CD4-positive, alpha-beta T cell treated with Interleukin-4 for 4 hours (primary cell): ENCODE data around the gene NTNG2.
A peak's percentile ranks its signal among the peaks of the same experiment; 100 is the strongest.

Experiments used
- DNase-seq: peaks from one replicate; pipeline ENCODE4 v3.0.0-alpha.2; 2020

The NTNG2 gene

DNA sequence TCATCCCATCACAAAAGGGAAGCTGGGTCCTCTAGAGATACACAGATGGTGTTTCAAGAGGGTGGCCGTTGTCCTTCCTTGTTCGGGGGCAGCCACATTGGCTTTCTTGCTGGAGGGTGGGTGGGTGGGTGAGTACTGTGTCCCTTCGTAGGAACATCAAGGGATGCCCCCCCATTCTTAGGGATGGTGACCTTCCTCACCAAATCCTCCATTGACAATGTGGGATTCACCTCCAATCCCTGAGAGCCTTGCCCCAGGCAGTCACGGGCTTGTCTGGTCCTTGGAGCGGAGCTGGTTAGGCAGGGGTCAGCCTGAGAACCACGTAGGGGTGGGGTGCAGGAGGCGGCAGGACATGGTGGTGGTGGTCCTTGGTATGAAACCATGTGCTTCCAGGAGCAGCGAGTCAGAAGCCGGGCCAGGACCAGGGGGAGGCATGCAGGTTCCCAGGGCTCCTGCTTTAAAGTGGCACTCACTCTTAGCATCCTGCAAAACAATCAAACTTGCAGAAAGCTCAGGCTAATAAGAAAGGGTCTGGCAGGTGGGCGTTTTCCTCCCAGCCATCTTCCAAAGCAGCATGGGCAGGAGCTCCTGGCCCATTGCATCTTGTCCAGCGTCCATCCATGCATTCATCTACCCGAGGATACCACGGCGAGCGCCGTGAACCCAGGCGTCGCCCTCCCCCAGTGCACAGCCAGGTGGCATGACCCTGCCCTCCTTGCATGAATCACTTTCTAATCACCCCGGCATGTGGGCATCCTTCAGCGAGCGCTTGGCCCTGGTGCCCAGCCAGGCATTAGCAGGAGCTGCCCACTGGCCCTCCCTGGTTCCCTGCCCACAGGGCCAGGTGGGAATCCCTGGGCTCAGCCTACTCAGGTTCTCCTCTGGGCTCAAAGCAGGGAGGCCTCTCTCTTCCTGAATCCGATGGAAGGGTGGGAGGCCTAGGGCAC, 76.4 kb downstream of the NTNG2 start:
- no peak for DNase-seq

DNA sequence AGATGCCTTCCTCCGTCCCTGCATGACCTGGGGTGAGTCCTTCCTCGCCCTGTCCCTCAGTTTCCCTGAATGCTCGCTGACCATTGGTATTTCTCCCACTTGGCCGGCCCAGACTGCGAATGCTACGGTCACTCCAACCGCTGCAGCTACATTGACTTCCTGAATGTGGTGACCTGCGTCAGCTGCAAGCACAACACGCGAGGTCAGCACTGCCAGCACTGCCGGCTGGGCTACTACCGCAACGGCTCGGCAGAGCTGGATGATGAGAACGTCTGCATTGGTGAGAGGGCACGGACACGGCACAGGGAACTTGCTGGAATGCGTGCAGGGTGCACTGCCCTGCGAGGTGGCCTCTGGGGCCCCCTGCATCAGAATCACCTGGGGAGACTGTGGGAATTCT, 77.1 kb downstream of the NTNG2 start:
- DNase-seq, result no peak

DNA sequence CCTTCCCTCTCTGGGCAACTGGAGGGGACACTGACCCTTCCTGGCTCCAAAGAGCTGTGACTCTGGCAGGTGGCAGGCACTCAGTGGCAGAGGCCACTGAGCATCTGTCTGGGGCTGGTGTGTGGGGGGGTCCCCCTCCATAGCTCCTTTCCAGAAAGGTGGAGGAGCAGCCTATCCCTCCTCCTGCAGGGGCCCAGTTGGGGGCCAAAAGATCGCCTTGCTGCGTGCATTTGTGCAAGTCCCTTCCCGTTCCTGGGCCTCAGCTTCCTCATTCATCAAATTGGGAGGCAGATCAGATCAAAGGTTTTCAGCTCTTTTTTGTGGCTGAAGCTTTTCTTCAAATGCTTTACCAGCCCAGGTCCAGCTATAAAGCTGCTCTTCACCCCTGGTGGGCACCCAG, 77.7 kb downstream of the NTNG2 start:
- DNase-seq, result no peak

DNA sequence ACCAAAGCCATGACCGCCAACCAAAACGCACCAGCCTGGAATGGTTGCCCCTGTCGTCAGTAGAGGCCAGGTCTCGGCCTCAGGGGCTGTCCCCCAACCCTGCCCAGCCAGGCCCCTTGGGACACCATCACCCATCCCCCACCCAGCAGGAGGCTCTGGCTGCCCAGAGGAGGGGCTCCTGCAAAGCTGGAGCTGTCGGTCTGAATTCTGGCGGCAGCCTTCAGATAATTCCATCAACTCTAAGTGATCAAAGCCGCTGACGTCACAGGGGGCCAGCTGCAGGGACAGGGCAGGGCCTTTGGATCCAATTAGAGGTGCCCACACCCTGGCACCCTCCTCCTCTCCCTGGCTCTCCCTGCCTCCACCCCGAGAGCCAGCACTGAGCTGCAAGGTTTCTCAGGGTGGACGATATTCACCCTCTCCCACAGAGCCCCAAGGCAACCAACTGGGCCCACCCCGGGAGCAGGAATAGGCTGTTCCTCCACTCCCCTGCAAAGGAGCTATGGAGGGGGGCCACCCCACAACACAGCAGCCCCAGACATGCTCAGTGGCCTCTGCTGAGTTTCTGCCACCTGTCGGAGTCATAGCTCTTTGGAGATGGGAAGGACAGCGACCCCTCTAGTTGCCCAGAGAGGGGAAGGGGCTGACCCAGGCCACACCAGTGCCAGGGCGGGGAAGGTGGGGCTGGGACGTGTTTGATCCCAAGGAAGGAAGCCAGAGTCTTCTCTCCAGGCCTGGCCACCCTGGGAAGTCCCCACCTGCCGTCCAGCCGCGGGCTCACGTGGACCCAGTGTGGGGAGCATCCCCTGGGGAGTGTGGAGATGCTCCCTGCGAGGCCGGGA, 78.4 kb downstream of the NTNG2 start:
- DNase-seq, result no peak

DNA sequence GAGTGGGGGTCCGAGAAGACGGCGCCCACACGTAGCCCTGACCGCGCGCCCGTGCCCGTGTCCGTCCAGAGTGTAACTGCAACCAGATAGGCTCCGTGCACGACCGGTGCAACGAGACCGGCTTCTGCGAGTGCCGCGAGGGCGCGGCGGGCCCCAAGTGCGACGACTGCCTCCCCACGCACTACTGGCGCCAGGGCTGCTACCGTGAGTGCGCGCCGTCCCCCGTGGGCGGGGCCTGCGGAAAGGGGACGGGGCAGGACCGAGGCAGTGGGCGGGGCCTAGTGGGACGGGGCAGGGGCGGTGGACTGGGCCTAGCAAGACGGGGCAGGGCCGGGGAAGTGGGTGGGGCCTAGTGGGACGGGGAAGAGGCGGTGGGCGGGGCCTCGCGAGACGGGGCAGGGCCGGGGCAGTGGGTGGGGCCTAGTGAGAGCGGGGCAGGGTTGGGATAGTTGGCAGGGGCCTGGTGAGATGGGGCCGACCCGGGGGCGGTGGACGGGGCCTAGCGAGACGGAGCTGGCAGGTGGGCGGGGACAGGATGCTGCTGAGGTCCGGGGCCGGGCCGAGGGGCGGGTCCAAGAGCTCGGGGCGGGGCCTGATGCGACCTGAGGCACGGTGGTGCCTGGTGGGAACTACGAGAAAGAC, 79.1 kb downstream of the NTNG2 start:
- DNase-seq, result peak; percentile 99

DNA sequence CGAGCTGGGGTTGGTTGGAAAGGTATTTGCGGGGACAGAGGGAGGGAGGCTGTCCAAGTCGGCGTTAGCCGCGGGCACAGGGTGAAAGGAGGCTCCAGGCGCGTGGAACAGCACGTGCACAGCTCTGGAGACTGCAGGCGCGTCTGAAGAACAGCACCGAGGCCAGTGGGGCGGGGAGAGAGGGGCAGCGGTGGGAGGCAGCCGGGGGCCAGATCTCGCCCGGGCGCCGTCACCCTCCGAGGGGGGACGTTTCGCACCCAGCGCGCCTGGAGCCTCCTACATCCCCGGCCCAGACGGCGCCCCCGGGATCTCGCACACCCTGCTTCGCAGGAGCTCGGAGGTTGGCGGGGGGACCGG, 79.6 kb downstream of the NTNG2 start:
- DNase-seq, result no peak

DNA sequence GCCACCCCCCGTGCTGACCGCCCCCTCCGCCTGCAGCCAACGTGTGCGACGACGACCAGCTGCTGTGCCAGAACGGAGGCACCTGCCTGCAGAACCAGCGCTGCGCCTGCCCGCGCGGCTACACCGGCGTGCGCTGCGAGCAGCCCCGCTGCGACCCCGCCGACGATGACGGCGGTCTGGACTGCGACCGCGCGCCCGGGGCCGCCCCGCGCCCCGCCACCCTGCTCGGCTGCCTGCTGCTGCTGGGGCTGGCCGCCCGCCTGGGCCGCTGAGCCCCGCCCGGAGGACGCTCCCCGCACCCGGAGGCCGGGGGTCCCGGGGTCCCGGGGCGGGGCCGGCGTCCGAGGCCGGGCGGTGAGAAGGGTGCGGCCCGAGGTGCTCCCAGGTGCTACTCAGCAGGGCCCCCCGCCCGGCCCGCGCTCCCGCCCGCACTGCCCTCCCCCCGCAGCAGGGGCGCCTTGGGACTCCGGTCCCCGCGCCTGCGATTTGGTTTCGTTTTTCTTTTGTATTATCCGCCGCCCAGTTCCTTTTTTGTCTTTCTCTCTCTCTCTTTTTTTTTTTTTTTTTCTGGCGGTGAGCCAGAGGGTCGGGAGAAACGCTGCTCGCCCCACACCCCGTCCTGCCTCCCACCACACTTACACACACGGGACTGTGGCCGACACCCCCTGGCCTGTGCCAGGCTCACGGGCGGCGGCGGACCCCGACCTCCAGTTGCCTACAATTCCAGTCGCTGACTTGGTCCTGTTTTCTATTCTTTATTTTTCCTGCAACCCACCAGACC, 80.2 kb downstream of the NTNG2 start:
- peak; percentile 60 for DNase-seq

DNA sequence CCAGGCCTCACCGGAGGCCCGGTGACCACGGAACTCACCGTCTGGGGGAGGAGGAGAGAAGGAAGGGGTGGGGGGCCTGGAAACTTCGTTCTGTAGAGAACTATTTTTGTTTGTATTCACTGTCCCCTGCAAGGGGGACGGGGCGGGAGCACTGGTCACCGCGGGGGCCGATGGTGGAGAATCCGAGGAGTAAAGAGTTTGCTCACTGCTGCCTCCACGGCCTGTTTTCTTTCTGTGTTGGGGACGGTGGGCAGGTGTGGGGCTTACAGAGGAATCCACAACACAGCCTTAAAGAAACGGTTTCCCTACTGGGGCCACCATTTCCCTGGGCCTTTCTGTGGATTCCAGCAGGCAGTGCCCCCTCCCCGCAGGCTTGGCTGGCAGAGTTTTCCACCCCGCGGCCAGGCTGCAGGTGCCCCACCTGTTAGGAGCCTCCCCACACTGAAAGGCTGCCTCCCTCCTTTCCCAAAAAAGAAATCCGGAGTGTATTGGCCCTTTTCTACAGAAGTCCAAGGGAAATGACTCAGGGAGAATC, 80.8 kb downstream of the NTNG2 start:
- no peak for DNase-seq

DNA sequence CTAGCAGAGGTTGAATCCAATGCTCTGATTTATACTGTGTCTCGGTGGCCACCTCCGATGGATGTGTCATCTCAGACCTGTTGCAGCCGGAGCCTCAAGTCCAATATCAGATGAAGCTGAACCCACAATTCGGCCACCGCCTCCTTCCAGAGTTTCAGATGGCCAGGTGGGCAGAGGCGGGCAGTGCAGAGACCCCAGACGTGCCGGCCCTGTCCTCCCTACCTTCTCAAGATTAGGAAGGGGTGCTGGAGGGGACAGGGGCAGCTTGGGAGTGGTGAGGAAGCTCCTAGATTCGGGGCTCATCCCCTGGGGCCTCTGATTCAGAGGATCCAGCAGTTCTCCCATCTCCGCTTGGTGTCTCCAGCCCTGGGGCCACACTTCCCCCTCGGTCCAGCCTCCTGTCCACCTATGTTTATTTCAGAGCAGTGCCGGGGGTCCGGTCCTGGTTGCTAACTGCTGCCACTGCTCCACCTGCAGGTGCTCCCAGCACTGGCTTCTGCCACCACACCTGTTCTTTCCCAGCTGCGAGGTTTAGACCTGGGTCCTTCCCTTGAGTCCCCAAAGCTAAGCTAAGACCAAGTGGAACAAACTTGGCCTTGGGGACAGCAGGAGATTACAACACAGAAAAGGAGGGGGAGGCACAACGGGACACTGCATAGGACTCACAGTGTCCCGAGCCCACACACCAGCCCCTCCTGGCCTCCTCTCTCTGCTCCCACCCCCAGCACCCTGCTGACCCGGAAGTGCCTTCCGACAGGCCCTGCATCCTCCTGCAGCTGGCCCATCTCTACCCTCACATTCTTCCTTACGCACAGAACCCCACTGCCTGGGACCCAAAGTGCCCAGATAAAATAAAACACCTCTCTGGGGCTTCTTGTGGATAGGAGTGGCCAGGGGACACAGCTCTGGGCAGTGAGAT, 81.6 kb downstream of the NTNG2 start:
- DNase-seq, result no peak

DNA sequence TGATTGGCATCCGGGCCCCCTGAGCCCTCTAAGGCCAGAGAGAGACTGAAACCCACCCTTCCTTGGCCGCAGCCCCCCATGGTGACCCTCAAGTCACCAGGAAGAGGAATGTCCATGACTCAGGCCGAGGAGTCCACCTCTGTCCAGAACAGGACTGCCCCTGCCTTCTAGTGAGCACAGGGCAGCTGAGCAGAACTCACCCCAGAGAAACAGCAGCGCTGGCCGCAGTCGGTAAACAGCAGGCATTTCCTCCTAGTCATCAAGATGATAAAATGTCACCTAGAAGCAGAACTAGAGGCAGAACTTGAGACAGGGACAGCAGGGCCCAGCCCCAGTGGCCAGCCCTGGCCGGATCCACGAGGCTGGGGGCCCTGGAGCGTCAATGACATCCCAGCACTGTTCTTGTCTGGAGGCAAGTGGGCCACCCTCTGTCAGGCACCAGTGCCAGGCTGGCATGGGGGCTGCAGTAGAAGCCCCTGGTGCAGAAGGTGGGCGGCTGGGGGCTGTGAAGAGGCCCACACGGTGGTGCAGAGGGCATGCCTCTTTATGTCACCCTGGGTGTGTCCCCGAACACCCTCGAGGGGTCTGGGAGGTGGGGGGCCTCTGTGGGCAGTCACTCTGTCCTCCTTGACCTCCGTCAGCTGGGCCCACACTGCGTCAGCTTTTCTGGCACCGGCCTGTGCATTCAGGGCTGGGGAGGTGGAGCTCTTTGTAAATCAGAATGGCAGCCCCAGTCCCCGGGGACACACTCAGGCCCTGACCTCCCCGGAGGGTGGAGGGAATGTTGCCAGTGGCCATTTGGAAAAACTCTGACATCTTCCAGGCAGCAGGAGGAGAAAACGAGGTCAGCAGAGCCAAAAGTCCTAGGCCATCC, 83.0 kb downstream of the NTNG2 start:
- no peak for DNase-seq

DNA sequence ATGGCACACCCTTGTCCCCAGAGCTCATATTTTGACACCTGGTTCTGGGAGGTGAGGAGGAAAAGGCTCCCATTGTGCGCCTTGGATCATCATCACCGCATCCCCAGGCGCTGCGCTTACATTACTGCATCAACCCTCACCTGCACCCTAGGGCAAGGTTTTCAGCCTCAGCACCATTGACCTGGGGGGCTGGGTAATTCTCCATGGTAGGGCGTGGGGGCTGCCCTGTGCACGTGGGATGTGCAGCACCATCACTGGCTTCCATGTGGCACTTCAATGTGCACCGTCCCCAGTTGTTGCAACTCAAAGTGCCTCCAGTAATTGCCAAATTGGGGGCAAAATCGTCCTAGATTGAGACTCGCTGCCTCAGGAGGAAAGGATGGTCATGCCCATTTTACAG, 83.6 kb downstream of the NTNG2 start:
- no peak for DNase-seq

DNA sequence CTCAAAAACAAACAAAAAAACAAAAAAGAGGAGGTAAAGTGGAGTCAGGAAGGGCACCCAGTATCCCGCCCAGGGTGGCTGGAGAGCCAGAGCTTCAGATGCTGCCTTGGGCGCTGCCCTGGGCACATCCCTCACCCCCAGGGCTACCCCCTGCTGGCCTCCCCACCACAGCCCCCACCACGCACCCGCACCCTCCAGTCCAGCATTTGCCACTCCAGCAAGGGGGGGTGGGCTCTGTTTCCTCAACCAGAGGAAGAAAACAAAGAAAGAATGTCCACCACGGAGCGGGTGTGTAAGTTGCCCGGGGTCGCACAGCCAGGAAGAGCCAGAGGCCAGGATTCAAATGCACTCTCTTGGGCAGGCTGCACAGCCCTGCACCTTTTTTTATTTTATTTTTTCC, 86.1 kb downstream of the NTNG2 start:
- no peak for DNase-seq

DNA sequence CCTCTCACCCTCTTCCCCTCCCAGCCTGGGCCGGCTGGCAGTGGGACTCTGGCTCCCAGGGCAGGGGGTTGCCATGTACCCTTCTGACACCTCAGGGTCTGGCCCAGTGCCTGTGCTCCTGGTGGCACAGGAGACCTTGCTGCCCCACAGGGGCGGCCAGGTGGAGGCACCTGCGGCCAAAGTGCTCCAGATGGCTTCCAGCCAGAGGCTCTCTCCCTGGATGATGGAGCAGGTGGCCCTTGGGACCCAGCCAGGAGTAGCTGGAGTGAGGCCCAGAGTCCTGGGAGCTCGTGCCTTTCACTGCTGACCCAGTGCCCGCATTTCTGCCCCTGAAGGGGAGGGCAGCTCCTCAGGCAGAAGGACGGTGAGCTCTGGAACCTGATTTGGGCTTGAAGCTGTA, 87.3 kb downstream of the NTNG2 start:
- no peak for DNase-seq

DNA sequence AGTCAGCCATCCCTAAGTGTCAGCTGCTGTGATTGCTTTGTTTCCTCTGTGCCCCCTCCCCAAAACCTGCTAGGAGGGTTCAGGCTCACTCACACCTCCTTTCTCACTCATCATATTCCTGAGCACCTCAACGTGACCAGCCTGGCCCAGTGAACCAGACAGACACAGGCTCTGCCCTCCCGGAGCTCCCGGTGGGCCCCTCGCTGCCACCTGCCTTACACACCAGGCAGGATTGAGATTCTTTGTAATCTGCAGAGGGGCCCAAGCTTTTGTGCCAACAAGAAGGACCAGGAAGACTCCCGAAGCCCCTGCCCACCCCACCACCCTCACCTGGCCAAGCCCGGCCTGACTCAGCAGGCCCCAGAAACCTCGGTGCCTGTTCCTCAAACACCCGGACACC, 87.8 kb downstream of the NTNG2 start:
- DNase-seq, result no peak

DNA sequence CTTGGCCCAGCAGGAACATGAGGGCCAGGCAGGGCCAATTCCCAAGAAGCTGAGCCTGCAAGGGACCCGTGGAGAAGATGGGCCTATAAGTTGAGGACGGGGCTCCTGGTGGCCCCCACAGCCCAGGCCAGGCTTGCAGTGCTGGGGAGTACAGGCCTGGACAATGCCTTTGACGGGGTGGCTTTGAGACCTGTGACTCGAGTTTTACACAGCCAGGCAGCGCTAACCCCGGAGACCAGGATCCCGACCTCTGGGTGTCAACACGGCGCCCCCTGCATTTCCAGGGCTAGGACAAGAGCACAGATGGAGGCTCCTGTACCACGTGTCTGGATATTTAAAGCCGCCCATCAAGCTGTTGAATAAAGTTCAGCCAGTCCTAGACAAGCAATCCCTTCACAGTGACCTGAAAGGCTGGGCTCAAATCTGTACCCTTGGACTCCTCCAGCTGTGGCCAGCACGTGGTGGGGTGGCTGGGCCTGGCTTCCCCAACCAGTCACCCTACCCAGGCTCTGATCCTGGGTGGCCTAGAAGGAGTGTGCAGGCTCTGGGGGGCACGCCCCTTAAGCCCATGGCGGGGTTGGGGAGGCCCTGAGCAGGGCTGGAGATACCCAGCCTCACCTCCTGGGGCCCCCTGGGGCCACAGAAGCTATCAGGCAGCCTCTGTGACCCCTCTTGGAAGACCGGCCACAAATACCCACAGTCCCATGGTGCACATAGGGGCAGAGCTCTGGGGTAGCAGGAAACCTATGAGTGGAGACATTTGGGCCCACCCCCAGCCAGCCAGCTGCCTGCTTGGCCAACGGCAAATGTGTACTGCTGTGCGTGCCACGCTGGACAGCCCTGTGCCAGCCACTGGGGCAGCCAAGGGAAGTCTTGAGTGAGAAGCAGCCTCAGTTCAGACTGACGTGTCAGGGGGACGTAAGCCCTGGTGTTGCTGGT, 88.7 kb downstream of the NTNG2 start:
- no peak for DNase-seq

DNA sequence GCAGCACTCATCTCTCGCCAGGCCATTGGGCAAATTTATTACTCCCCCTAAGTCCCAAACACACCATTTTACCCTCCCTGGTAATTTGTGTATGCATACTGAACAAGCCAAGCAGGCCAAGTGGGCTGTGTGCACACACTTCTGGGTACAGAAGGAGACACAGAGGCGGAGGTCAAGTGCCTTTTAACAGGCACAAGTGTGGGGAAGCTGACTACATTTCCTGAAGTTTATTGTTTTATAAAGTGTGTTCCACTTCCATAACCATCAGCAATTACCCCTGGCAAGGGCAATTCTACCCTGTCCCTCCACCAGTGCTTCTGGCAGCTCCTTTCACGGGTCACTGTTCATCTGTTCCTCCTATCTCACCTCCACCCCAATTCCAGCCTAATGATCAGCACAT, 99.0 kb downstream of the NTNG2 start:
- DNase-seq, result no peak

DNA sequence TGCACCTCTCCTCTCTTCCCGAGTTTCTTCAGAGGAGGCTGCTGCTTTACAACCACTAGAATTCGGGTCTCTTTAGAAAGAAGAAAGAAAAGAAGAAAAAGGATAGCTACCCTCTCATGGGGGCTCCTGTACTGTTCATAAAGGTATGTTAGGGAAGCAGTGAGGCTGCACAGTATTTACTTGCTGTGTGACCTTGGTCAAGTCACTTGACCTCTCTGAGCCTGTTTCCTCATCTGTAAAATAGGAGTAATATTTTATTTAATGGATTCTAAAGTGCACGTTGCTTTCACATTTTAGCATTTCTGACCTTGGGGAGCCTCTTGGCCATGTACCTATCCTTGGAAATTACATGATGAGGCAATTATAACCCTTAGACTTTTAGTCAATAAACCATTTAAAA, 104.2 kb downstream of the NTNG2 start:
- no peak for DNase-seq

DNA sequence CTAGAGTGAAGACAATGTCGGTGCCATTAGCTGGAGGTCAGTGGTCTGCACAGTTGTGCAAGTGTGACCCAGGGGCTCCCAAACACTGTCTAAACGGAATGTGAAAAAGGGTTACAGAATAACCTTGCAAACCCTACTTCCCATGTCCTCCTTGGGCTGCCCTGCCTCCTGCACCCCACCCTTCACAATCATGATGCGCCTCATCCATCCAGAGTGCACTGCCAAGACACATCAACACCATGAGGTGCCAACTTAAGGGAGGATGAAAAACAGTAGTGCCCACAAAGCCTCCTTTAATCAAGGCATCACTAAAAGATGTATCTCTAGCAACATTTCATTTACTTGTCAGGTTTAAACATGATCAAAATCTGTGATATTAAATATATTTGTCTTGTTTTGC, 105.8 kb downstream of the NTNG2 start:
- DNase-seq, result no peak

DNA sequence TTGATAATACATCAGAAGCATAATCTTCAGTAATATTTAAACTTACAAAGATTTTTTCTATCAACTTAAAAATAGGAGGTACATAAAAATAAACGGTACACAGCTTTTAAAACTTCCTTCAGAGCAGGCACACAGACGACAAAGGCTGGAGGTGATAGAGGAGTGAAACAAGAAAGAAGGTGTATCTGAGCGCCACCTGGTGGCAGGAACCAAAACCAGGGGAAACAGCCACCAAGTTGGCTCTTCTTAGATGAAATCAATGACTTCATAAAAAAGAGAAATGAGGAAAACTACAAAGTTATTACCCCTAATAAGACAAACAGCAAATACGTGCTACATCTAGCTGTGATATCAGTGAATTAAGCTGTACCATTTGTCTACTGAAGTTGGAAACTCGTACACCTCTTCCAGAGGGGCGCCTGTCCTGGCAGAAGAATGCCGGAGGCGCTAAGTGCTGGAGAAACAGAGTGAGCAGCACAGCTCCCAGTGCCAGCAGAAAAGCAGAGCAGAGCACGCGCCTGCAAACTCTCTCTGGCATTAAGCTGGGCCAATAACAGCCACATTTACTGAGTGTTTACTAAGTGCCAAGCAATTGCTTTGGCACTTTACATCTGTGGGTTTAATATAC, 107.0 kb downstream of the NTNG2 start:
- peak; percentile 70 for DNase-seq
